IMR-90 (cell line): ENCODE results near the gene DYSF.

Experiments
- MAFK ChIP-seq: IDR thresholded peaks from 2 replicates; pipeline ENCODE4 v1.6.1; 2012; ENCODE audit warnings: low read depth, low read length, improper control_type of control experiment
- NFE2L2 ChIP-seq: fragments of 150-350 bp; IDR thresholded peaks from 2 replicates; pipeline ENCODE4 v1.6.1; 2016; ENCODE audit warnings: low read depth, mild to moderate bottlenecking, low read length
- POLR2A ChIP-seq: IDR thresholded peaks from 2 replicates; pipeline ENCODE4 v1.6.1; 2012; ENCODE audit warnings: mild to moderate bottlenecking, low read depth, low read length
- RAD21 ChIP-seq: IDR thresholded peaks from 2 replicates; pipeline ENCODE4 v1.6.1; 2012; ENCODE audit warnings: low read length, improper control_type of control experiment
- RCOR1 ChIP-seq: IDR thresholded peaks from 2 replicates; pipeline ENCODE4 v1.6.1; 2012; ENCODE audit warnings: mild to moderate bottlenecking, low read length, improper control_type of control experiment; ENCODE audit not compliant: insufficient replicate concordance
- TF ChIP-seq, protein P1 (sequence below): conservative IDR thresholded peaks from 2 replicates; pipeline ENCODE4 v1.5.1; 2012; ENCODE audit warnings: mild to moderate bottlenecking, low read depth, low read length, improper control_type of control experiment

DNA sequence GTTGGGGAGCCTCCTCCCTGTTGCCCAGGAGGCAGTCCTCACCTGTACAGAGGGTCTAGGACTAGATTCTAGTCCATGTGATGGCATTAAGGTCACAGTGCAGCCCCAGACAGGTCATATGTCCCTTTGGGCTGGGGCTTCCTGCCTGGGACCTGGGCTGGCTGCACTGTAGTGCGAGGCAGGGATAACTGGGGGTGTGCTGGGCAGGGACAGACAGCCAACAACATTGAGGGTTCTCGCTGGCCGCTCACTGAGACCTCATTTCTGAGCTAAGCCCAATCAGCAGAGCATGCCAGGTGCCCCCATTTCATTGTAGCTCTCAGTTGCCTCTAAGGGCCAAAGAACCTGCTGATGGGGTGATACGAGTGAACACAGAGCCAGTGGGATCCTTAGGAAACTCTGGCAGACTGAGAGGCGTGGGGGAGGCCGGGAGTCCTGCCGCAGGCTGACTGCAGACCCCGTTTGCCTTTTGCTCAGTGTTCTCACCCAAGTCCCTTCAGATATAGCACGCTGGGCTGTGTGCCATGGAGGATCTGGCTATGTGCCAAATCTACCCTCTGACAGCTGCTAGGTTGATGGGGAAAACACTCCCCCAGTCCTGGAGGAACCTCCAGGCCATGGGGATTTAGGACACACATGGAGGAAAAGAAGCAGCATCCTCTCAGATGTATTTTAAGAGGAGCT, 51.9 kb downstream of the DYSF start:
- no peak for TF ChIP-seq POLR2A
- TF ChIP-seq, protein P1, sequence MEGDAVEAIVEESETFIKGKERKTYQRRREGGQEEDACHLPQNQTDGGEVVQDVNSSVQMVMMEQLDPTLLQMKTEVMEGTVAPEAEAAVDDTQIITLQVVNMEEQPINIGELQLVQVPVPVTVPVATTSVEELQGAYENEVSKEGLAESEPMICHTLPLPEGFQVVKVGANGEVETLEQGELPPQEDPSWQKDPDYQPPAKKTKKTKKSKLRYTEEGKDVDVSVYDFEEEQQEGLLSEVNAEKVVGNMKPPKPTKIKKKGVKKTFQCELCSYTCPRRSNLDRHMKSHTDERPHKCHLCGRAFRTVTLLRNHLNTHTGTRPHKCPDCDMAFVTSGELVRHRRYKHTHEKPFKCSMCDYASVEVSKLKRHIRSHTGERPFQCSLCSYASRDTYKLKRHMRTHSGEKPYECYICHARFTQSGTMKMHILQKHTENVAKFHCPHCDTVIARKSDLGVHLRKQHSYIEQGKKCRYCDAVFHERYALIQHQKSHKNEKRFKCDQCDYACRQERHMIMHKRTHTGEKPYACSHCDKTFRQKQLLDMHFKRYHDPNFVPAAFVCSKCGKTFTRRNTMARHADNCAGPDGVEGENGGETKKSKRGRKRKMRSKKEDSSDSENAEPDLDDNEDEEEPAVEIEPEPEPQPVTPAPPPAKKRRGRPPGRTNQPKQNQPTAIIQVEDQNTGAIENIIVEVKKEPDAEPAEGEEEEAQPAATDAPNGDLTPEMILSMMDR, result no peak
- no peak for TF ChIP-seq RAD21
- TF ChIP-seq NFE2L2, result no peak
- TF ChIP-seq MAFK, result no peak
- TF ChIP-seq RCOR1, result no peak
